Measurements from ENCODE around the gene CCDC24.
A peak's percentile ranks its signal among the peaks of the same experiment; 100 is the strongest.

CCDC24 gene

GRCh38 chr1:43981135-43981491, 10.3 kb upstream of the CCDC24 start:
- DNase-seq, result no peak

GRCh38 chr1:43981636-43982035, 9.8 kb upstream of the CCDC24 start:
- DNase-seq, result no peak

- no peak for DNase-seq
These were observed 9.2 kb upstream of the CCDC24 start for GRCh38 chr1:43982241-43982640.

GRCh38 chr1:43982808-43983207, 8.6 kb upstream of the CCDC24 start:
- DNase-seq, result no peak

- DNase-seq, result no peak
These were observed 8.0 kb upstream of the CCDC24 start for GRCh38 chr1:43983253-43983899.

- no peak for DNase-seq
These were observed 6.5 kb upstream of the CCDC24 start for GRCh38 chr1:43984855-43985254.

GRCh38 chr1:43985984-43986595, 5.3 kb upstream of the CCDC24 start:
- no peak for DNase-seq

- DNase-seq, result no peak
These were observed 4.7 kb upstream of the CCDC24 start for GRCh38 chr1:43986712-43987111.

GRCh38 chr1:43987159-43987902, 4.1 kb upstream of the CCDC24 start:
- DNase-seq, result no peak

GRCh38 chr1:43990271-43991199, 864 bp upstream of the CCDC24 start:
- DNase-seq, result no peak

GRCh38 chr1:43991200-43991475, 261 bp upstream of the CCDC24 start:
- no peak for DNase-seq

- no peak for DNase-seq
These were observed 1.0 kb downstream of the CCDC24 start for GRCh38 chr1:43992232-43992995.

GRCh38 chr1:43993206-43993914, 2.0 kb downstream of the CCDC24 start:
- DNase-seq, result no peak

- no peak for DNase-seq
These were observed 2.7 kb downstream of the CCDC24 start for GRCh38 chr1:43994071-43994470.

- DNase-seq, result no peak
These were observed 3.7 kb downstream of the CCDC24 start for GRCh38 chr1:43994794-43995790.

- DNase-seq, result no peak
These were observed 4.8 kb downstream of the CCDC24 start for GRCh38 chr1:43995984-43996732.

GRCh38 chr1:43996733-43997115, 5.3 kb downstream of the CCDC24 start:
- no peak for DNase-seq

GRCh38 chr1:43997295-43997999, 6.0 kb downstream of the CCDC24 start:
- peak; percentile 96 for DNase-seq

- peak; percentile 13 for DNase-seq
These were observed 6.6 kb downstream of the CCDC24 start for GRCh38 chr1:43998000-43998378.

Data from NCI-H774 (cell line).